ENCODE results near the gene ASTN1.

DNA sequence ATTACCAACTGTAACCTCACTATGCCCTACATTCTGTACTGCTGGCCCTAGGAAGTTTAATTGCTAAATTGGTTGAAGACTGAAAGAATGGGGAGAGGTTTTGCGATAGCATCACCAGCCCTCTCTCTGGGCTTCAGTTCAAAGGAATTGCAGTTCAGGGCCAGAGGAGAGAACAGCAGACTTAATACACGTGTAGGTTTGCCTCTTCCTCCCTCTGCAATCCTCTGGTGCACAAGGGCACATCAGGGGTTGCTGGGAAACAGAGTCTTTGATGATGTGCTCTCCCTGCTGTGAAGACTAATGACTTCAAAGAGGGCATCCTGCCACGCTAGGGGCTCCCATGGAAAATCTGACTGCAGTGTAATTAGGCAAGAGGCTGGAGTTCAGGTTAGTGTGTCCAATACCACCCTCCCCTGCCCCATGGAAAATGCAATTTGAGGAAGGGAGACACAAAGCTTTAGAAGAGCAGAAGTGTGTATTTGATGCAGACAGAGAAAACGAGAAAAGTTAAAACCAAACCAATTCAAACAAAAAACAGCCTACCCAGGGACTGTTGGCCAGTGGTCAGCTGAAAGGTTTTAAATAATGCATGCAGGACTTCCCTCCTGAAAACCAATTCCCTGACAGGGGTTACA, 167.9 kb downstream of the ASTN1 start:
- TF ChIP-seq, protein P1, sequence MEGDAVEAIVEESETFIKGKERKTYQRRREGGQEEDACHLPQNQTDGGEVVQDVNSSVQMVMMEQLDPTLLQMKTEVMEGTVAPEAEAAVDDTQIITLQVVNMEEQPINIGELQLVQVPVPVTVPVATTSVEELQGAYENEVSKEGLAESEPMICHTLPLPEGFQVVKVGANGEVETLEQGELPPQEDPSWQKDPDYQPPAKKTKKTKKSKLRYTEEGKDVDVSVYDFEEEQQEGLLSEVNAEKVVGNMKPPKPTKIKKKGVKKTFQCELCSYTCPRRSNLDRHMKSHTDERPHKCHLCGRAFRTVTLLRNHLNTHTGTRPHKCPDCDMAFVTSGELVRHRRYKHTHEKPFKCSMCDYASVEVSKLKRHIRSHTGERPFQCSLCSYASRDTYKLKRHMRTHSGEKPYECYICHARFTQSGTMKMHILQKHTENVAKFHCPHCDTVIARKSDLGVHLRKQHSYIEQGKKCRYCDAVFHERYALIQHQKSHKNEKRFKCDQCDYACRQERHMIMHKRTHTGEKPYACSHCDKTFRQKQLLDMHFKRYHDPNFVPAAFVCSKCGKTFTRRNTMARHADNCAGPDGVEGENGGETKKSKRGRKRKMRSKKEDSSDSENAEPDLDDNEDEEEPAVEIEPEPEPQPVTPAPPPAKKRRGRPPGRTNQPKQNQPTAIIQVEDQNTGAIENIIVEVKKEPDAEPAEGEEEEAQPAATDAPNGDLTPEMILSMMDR (conservative IDR thresholded peaks at IDR 0.05 in 1 of 2, IDR thresholded peaks at IDR 0.05 in 1 of 2; ENCODE audit: extremely low read depth in 1 of 2, insufficient read depth in 1 of 2, low read depth in 1 of 2, low read length in 2 of 2), result no peak
- no peak for TF ChIP-seq EZH2 (IDR thresholded peaks at IDR 0.05; ENCODE audit: borderline replicate concordance, low read length)
